ENCODE data around the gene UBE3B. TPM values are rescaled to one million over a fixed set of nuclear protein-coding genes. Genes with fewer than 3 reads are reported as not detected.

UBE3B gene
- total and polyA plus RNA-seq, 9 donors: 12.1 to 53.4 (median 33.2) TPM

GRCh38 chr12:109581334-109581691 lies 103.9 kb downstream of the UBE3B start:
- no peak overlapping the region for H3K27ac ChIP-seq
- H3K4me3 ChIP-seq: no peak overlapping the region
- DNase-seq: no peak
- H3K27me3 ChIP-seq: no peaks in the 10 kb centered on the region
- H3K36me3 ChIP-seq: no peaks in the 10 kb centered on the region
- no peaks in the 10 kb centered on the region for H3K9me3 ChIP-seq
- 89 to 92% (median 89%) methylated on average over 18 of the region's 18 CpGs for WGBS, 3 donors
- TF ChIP-seq EP300 (IDR thresholded peaks at IDR 0.05) (no peak), CTCF (IDR thresholded peaks at IDR 0.05) (no peak), POLR2A (IDR thresholded peaks at IDR 0.05) (no peak)
- no peaks in the 10 kb centered on the region for H3K4me1 ChIP-seq (ENCODE audit: insufficient read depth)
- intact Hi-C loops (cut with DNase I): no loop called here

- no peaks in the 10 kb centered on the region for H3K4me1 ChIP-seq (ENCODE audit: insufficient read depth)
- H3K4me3 ChIP-seq: no peak overlapping the region
- DNase-seq: no peak
- TF ChIP-seq CTCF (IDR thresholded peaks at IDR 0.05): no peak
- no peak for TF ChIP-seq POLR2A (IDR thresholded peaks at IDR 0.05)
- TF ChIP-seq EP300 (IDR thresholded peaks at IDR 0.05): no peak
- no peak overlapping the region for H3K27ac ChIP-seq
- H3K36me3 ChIP-seq: no peaks in the 10 kb centered on the region
- intact Hi-C loops (cut with DNase I): no loop called here
- H3K9me3 ChIP-seq: no peaks in the 10 kb centered on the region
- no peaks in the 10 kb centered on the region for H3K27me3 ChIP-seq
- WGBS, 3 donors: 77 to 85% (median 81%) methylated on average over 7 to 8 of the region's 8 CpGs
These were observed 104.4 kb downstream of the UBE3B start for GRCh38 chr12:109581856-109582255.

GRCh38 chr12:109582636-109583035 lies 105.2 kb downstream of the UBE3B start:
- Histone ChIP-seq H3K36me3 (no peaks in the 10 kb centered on the region), H3K4me1 (ENCODE audit: insufficient read depth) (no peaks in the 10 kb centered on the region), H3K4me3 (no peak overlapping the region), H3K27me3 (no peaks in the 10 kb centered on the region), H3K9me3 (no peaks in the 10 kb centered on the region), H3K27ac (no peak overlapping the region)
- no peak for TF ChIP-seq CTCF (IDR thresholded peaks at IDR 0.05)
- no peak for TF ChIP-seq EP300 (IDR thresholded peaks at IDR 0.05)
- no peak for TF ChIP-seq POLR2A (IDR thresholded peaks at IDR 0.05)
- no peak for DNase-seq
- WGBS, 3 donors: 83 to 93% (median 88%) methylated on average over 5 of the region's 5 CpGs
- intact Hi-C loops (cut with DNase I): no loop called here

- no peak overlapping the region for H3K4me3 ChIP-seq
- no peaks in the 10 kb centered on the region for H3K36me3 ChIP-seq
- H3K9me3 ChIP-seq: no peaks in the 10 kb centered on the region
- no peaks in the 10 kb centered on the region for H3K4me1 ChIP-seq (ENCODE audit: insufficient read depth)
- DNase-seq: no peak
- H3K27ac ChIP-seq: no peak overlapping the region
- 95 to 100% (median 96%) methylated on average over 2 of the region's 2 CpGs for WGBS, 3 donors
- no peaks in the 10 kb centered on the region for H3K27me3 ChIP-seq
- intact Hi-C loops (cut with DNase I): no loop called here
- TF ChIP-seq POLR2A (IDR thresholded peaks at IDR 0.05) (no peak), CTCF (IDR thresholded peaks at IDR 0.05) (no peak)
These were observed 106.3 kb downstream of the UBE3B start for GRCh38 chr12:109583733-109584132.

Other genes starting within 250 kb of the UBE3B start
- gene FOXN4, start 168.3 kb upstream of the UBE3B start, total RNA-seq: under 1 TPM in 2 of 7 donors, not detected in 5; 0.20 to 0.80 TPM
- gene FOXN4, start 168.3 kb upstream of the UBE3B start, polyA plus RNA-seq: under 1 TPM in 1 of 2 donors, not detected in 1; 0.05 TPM
- gene MYO1H, start 129.7 kb upstream of the UBE3B start, total RNA-seq: under 1 TPM in 2 of 7 donors, not detected in 5; 0.12 to 0.34 TPM
- gene MYO1H, start 129.7 kb upstream of the UBE3B start, polyA plus RNA-seq: under 1 TPM in 1 of 2 donors, not detected in 1; 0.12 TPM
- 10 to 100 TPM; 21.9 to 47.9 (median 38.0) TPM for gene KCTD10, start 334 bp upstream of the UBE3B start, total RNA-seq
- gene KCTD10, start 334 bp upstream of the UBE3B start, polyA plus RNA-seq: 10 to 100 TPM; 21.6 to 70.6 TPM
- gene MMAB, start 95.9 kb downstream of the UBE3B start, total RNA-seq: 10 to 100 TPM; 20.2 to 94.9 (median 41.0) TPM
- 10 to 100 TPM; 21.5 to 33.2 TPM for gene MMAB, start 95.9 kb downstream of the UBE3B start, polyA plus RNA-seq
- 10 to 100 TPM in 5 of 7 donors, 1 to 10 TPM in 2; 7.4 to 66.4 (median 18.6) TPM for gene MVK, start 96.2 kb downstream of the UBE3B start, total RNA-seq
- gene MVK, start 96.2 kb downstream of the UBE3B start, polyA plus RNA-seq: 10 to 100 TPM; 14.0 to 21.1 TPM
- 10 to 100 TPM in 5 of 7 donors, 1 to 10 TPM in 2; 7.2 to 28.4 (median 15.3) TPM for gene FAM222A, start 236.2 kb downstream of the UBE3B start, total RNA-seq
- 10 to 100 TPM in 1 of 2 donors, 1 to 10 TPM in 1; 4.8 to 11.5 TPM for gene FAM222A, start 236.2 kb downstream of the UBE3B start, polyA plus RNA-seq